Measurements from ENCODE around the gene SSC4D. TPM values are rescaled to one million over a fixed set of nuclear protein-coding genes. Genes with fewer than 3 reads are reported as not detected.
A peak's percentile ranks its signal among the peaks of the same experiment; 100 is the strongest.

SSC4D gene
- total RNA-seq, 1 experiment from 2014 or later: 14.8 TPM

GRCh38 chr7:76407718-76408117 lies 1.8 kb downstream of the SSC4D start:
- WGBS (ENCODE audit: extremely low coverage, insufficient read length, low lambda C conversion rate): no CpG with 5 or more reads among the region's 4 CpGs
- peak overlapping the region; percentile 6 for H4K91ac ChIP-seq (ENCODE audit: insufficient read length, low read depth, low read length)
- H4K20me1 ChIP-seq (ENCODE audit: control insufficient read depth, insufficient read depth, insufficient read length): no peaks in the 10 kb centered on the region

More at GRCh38 chr7:76407718-76408117, 1.8 kb downstream of the SSC4D start:
- Histone ChIP-seq H3K9me3 (ENCODE audit: control insufficient read depth, low read depth, low read length) (no peaks in the 10 kb centered on the region), H2BK20ac (ENCODE audit: low read depth, low read length, poor library complexity, severe bottlenecking) (no peak overlapping the region), H3K27me3 (ENCODE audit: insufficient read depth, low read length) (no peaks in the 10 kb centered on the region), H4K5ac (ENCODE audit: insufficient read length, low read depth, low read length) (no peak overlapping the region), H3K4me2 (ENCODE audit: insufficient read depth, insufficient read length, low read length) (no peak overlapping the region), H4K8ac (replicated peaks; ENCODE audit: insufficient read length, low read depth, low read length) (no peak overlapping the region), H3K79me1 (ENCODE audit: insufficient read depth, low read depth, low read length, poor library complexity, severe bottlenecking) (no peaks in the 10 kb centered on the region), H3K79me2 (ENCODE audit: insufficient read depth, low read length) (no peaks in the 10 kb centered on the region), H3K4me1 (ENCODE audit: insufficient read depth, low read length) (peaks cover 5% of the 10 kb centered on the region; the same call in 1 of the 2 replicates), H2BK5ac (ENCODE audit: insufficient read length, low read length) (no peak overlapping the region), H3K23me2 (ENCODE audit: insufficient read length, low read depth, low read length, poor library complexity, severe bottlenecking) (no peaks in the 10 kb centered on the region), H3K23ac (ENCODE audit: insufficient read length, low read depth, low read length) (no peak overlapping the region), H3K4ac (ENCODE audit: low read depth, low read length) (no peak overlapping the region), H2BK12ac (ENCODE audit: insufficient read length, low read depth, low read length) (no peak overlapping the region), H3K27ac (ENCODE audit: insufficient read length, low read depth, low read length) (no peak overlapping the region), H3K56ac (ENCODE audit: insufficient read length, low read depth, low read length) (no peak overlapping the region), H3K14ac (ENCODE audit: insufficient read depth, low read length) (no peak overlapping the region), H3T11ph (ENCODE audit: low read length) (no peak overlapping the region), H2AK5ac (ENCODE audit: insufficient read length, low read length) (no peak overlapping the region), H3K9ac (ENCODE audit: extremely low read depth, insufficient read length, low read length) (no peak overlapping the region), H2BK15ac (ENCODE audit: low read depth, low read length) (no peak overlapping the region), H2AFZ (ENCODE audit: low read length) (no peak overlapping the region), H3K18ac (ENCODE audit: insufficient read length, low read depth, low read length) (no peak overlapping the region), H2BK120ac (ENCODE audit: low read depth, low read length, poor library complexity, severe bottlenecking) (no peak overlapping the region)
- Mint-ChIP-seq H3K4me3 (peak overlapping the region in 1 of 2 experiments; percentile 18; a peak in 1 of 5 replicates), H3K9me3 (no peaks in the 10 kb centered on the region), H3K27ac (0 out of 7 replicates have a peak overlapping the region, but pooled peaks of 1 of the 3 experiments have one; percentile 9), H3K36me3 (ENCODE audit: insufficient read depth in 1 of 3, low read depth in 3 of 3) (no peaks in the 10 kb centered on the region; a peak in 1 of 7 replicates), H3K4me1 (peaks cover 21 to 34% of the 10 kb centered on the region in 2 experiments), H3K27me3 (ENCODE audit: low read depth) (no peaks in the 10 kb centered on the region)
- TF ChIP-seq CTCF (conservative IDR thresholded peaks at IDR 0.05): no peak
- no peak for DNase-seq

All from H9 (cell line).